GM12872 (cell line): Measurements from ENCODE around the gene RASA3.

Experiments used
- TF ChIP-seq, protein P1 (sequence below): IDR thresholded peaks from 3 replicates; pipeline ENCODE4 v1.5.1; 2011; ENCODE audit warnings: low read depth, mild to moderate bottlenecking, low read length, moderate library complexity; ENCODE audit not compliant: insufficient read depth

Gene RASA3

DNA sequence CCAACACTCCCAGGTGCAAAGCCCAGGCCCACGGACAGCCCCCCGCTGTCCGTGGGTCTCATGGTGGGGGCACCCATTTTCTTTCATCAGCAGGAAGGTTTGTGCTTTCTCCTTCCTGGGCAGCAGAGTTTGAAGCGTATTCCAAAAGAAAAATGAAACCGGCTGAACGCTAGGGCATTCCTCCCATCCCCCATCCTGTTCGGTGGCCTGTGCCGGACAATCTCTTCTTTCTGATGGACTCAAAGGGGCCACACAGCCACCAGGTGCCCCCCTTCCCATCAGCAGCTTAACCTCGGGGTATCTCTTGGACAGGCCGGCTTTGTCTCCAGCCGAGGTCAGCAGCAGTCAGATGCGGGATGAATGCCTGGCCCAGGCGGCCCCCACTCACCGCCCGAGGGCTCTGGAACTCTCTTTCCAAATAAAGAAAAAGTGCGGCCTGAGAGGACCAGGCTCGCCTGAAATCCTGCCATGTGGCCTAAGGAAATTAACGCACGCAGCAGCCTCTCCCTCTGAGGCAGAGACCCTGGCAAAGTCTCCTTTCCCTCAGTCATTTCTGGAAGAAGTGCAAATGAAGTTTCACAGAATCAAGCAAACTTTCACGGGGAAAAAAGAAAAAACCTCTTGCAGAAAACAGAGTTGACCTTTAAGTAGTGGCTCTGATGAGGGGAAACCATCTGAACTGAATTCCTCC is 67.8 kb downstream of the RASA3 start:
- TF ChIP-seq, protein P1, sequence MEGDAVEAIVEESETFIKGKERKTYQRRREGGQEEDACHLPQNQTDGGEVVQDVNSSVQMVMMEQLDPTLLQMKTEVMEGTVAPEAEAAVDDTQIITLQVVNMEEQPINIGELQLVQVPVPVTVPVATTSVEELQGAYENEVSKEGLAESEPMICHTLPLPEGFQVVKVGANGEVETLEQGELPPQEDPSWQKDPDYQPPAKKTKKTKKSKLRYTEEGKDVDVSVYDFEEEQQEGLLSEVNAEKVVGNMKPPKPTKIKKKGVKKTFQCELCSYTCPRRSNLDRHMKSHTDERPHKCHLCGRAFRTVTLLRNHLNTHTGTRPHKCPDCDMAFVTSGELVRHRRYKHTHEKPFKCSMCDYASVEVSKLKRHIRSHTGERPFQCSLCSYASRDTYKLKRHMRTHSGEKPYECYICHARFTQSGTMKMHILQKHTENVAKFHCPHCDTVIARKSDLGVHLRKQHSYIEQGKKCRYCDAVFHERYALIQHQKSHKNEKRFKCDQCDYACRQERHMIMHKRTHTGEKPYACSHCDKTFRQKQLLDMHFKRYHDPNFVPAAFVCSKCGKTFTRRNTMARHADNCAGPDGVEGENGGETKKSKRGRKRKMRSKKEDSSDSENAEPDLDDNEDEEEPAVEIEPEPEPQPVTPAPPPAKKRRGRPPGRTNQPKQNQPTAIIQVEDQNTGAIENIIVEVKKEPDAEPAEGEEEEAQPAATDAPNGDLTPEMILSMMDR, result no peak

DNA sequence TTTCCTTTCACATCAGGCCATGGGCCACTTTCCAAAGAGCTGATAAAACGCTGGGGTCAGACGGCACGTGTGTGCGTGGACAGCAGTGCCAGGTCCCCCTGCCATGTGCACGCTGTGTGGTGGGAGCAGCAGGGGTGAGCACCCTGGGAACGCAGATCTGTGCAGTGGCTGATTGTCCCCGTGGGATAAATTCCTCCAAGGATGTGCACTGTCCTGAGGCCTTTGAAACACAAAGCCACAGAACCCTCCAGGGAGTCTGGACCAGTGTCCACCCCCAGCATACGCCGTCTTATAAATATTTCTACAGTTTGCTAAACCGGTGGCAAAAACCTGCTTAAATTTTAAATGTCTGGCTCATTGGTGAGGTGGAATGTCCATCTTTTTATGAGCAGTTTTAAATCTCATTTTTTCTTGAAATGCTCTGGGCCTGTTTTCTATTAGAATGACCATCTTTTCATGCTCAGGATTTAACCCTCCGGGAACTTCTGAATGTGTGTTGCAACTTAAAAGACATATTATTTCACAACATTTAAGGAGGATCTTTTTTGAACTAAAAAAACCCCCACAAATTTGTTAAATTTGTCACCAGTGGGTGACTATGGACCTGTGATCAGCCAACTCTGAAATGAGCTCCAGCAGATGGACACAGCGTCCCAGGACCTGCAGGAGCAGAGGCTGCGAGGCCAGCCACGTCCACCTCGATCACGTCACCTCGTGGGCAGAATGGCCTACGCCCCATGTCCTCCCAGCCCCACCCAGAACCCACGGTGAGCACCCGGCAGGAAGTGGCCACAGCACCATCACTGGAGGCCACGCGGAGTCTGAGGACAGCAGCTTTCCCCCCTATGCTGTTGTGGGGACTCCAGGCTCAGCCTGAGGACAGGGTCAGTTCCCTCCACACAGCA is 68.6 kb downstream of the RASA3 start:
- TF ChIP-seq, protein P1, result no peak

DNA sequence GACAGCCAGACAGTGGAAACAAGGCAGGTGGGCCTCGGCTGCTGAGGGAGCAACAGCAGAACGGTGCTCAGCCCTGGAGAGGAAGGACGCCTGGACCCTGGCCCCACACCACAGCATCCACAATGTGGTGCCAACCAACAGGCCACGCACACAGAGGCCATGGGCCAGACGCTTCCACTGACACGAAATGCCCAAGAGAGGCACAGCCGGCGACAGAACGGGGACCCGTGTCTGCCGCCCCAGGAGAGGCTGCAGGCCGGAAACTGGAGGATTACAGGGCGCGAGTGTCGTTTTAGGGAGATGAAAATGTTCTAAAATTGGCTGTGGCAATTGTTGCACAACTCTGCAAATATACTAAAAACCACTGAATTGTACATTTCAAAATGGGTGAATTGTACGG is 69.7 kb downstream of the RASA3 start:
- TF ChIP-seq, protein P1, result no peak

GRCh38 chr13:114062341-114062740 is 70.1 kb downstream of the RASA3 start:
- TF ChIP-seq, protein P1, result no peak

GRCh38 chr13:114061744-114062143 is 70.7 kb downstream of the RASA3 start:
- TF ChIP-seq, protein P1, result no peak

DNA sequence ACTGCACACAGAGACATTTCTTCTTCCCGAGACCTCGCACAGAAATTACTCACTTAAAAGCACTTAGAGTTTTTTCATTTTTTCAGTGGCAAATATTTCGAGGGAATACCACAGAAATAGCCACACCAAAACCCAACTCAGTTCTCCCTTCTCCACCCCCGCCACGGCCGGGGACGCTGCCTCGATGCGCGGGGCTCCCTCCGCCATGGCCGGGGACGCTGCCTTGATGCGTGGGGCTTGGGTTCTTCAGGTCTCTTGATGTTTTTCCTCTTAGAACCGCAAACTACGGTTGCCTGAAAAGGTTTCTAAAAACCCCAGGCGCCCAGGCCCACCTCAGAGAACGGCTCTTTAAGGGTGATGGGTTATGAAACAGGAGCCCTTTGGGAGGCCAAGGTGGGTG is 71.4 kb downstream of the RASA3 start:
- TF ChIP-seq, protein P1, result no peak
